ENCODE measurements around the gene KREMEN1. TPM values are rescaled to one million over a fixed set of nuclear protein-coding genes. Genes with fewer than 3 reads are reported as not detected.

Gene KREMEN1
- total and polyA plus RNA-seq, 9 of the 15 experiments (the other 6 are each of a cell fraction or from before 2014, with no cell fraction given): 0.69 to 11.5 (median 4.3) TPM

- TF ChIP-seq ELF1 (tag; IDR thresholded peaks at IDR 0.05) (no peak), CTCF (IDR thresholded peaks at IDR 0.05 in 2 of 3, conservative IDR thresholded peaks at IDR 0.05 in 1 of 3; ENCODE audit: insufficient read depth in 2 of 3, low read depth in 1 of 3, low read length in 3 of 3) (no peak)
Measured at GRCh38 chr22:29055192-29055830, 17.5 kb upstream of the KREMEN1 start (continued).

GRCh38 chr22:29056472-29056871 is 16.4 kb upstream of the KREMEN1 start:
- H3K4me3 ChIP-seq: no peak overlapping the region
- H3K36me3 ChIP-seq (ENCODE audit: control insufficient read depth, insufficient read depth, low read length): no peaks in the 10 kb centered on the region
- POLR2A ChIA-PET: no interaction called here
- H3K9ac ChIP-seq (ENCODE audit: insufficient read depth in 1 of 2, low read depth in 2 of 2, low read length in 2 of 2): no peak overlapping the region
- WGBS (ENCODE audit: insufficient coverage, low coverage, missing lambda C conversion rate): 57% methylated on average over 3 of the region's 3 CpGs
- in situ Hi-C loops (cut with MboI): loop anchor here (5.0 kb wide), 1 partner anchor 191 kb away; no protein-coding TSS in a partner anchor
- H4K20me1 ChIP-seq (replicated peaks; ENCODE audit: control insufficient read depth, insufficient read depth, low read length): no peaks in the 10 kb centered on the region
- H3K27me3 ChIP-seq (ENCODE audit: control insufficient read depth in 2 of 2, insufficient read depth in 2 of 2, low read length in 2 of 2): no peaks in the 10 kb centered on the region
- no peaks in the 10 kb centered on the region for H3K9me3 ChIP-seq (replicated peaks; ENCODE audit: control insufficient read depth, insufficient read depth, low read depth, low read length)
- H3K9me1 ChIP-seq (ENCODE audit: control insufficient read depth, insufficient read depth, low read length): no peaks in the 10 kb centered on the region
- H2AFZ ChIP-seq (ENCODE audit: low read depth, low read length): no peak overlapping the region
- no peak for FAIRE-seq
- peaks cover 4 to 7% of the 10 kb centered on the region in 2 experiments; a peak in 3 of 5 replicates for H3K4me1 ChIP-seq (replicated peaks in 1 of 2; ENCODE audit: control insufficient read depth in 2 of 2, insufficient read depth in 2 of 2, low read length in 2 of 2)
- no peaks in the 10 kb centered on the region for H3K79me2 ChIP-seq (ENCODE audit: control insufficient read depth, insufficient read depth, low read length)
- CTCF ChIA-PET (ENCODE audit: low intra/inter-chr PET ratio): no interaction called here
- H3K4me2 ChIP-seq (ENCODE audit: insufficient read depth, low read length): no peak overlapping the region
- intact Hi-C loops (cut with micrococcal nuclease): no loop called here
- no TSS peak for BruUV-seq (replicated peaks)
- ATAC-seq: no peak
- DNase-seq (ENCODE audit: extremely low read depth in 1 of 4, low spot score in 3 of 4): no peak
- no peak overlapping the region for H3K27ac ChIP-seq (ENCODE audit: extremely low read depth, low read depth, low read length)
- TF ChIP-seq CGGBP1 (CRISPR knock-in tag; IDR thresholded peaks at IDR 0.05) (no peak), TAF1 (IDR thresholded peaks at IDR 0.05; ENCODE audit: control insufficient read depth, extremely low read depth, insufficient read depth, low read length, severe bottlenecking) (no peak), SNIP1 (IDR thresholded peaks at IDR 0.05; ENCODE audit: low read depth) (no peak), PHF20 (IDR thresholded peaks at IDR 0.05; ENCODE audit: partially characterized antibody) (no peak), CLOCK (CRISPR knock-in tag; IDR thresholded peaks at IDR 0.05; ENCODE audit: borderline replicate concordance) (no peak), KLF16 (IDR thresholded peaks at IDR 0.05) (no peak), SMAD3 (CRISPR knock-in tag; conservative IDR thresholded peaks at IDR 0.05) (no peak), CBFA2T2 (conservative IDR thresholded peaks at IDR 0.05) (no peak), DACH1 (IDR thresholded peaks at IDR 0.05; ENCODE audit: partially characterized antibody) (no peak), RBM15 (IDR thresholded peaks at IDR 0.05; ENCODE audit: insufficient read depth, low read length) (no peak), RBM25 (IDR thresholded peaks at IDR 0.05; ENCODE audit: low read depth, low read length, severe bottlenecking) (no peak), ZNF212 (CRISPR knock-in tag; IDR thresholded peaks at IDR 0.05) (no peak)
